HepG2 (cell line): ENCODE results near the gene CAT. TPM values are rescaled to one million over a fixed set of nuclear protein-coding genes. Genes with fewer than 3 reads are reported as not detected.

Source experiments
- ARHGAP35 ChIP-seq: sonication (generic); formaldehyde crosslinking; IDR thresholded peaks from 2 replicates; pipeline ENCODE4 v1.9.0; 2022; ENCODE audit warnings: mild to moderate bottlenecking, inconsistent platforms, moderate library complexity, missing genetic modification reagents, borderline replicate concordance
- ATF7-NPFF ChIP-seq: sonication (generic); formaldehyde crosslinking; IDR thresholded peaks from 2 replicates; pipeline ENCODE4 v1.8.1; 2023; ENCODE audit warnings: mild to moderate bottlenecking, low read depth, missing genetic modification reagents, moderate library complexity
- BHLHE40 ChIP-seq: IDR thresholded peaks from 2 replicates; pipeline ENCODE4 v1.6.1; 2011; ENCODE audit warnings: low read length, improper control_type of control experiment
- ELF4 ChIP-seq: sonication (generic); formaldehyde crosslinking; IDR thresholded peaks from 2 replicates; pipeline ENCODE4 v1.5.0; 2020; ENCODE audit warnings: missing genetic modification reagents, mild to moderate bottlenecking, moderate library complexity, borderline replicate concordance
- FOXA3 ChIP-seq: IDR thresholded peaks from 2 replicates; pipeline ENCODE4 v1.6.1; 2016; ENCODE audit warnings: missing genetic modification reagents, missing compliant biosample characterization
- GABPA ChIP-seq, 2 experiments: IDR thresholded peaks; 2 replicates each; pipeline ENCODE4 v1.6.1; 2011 to 2016; ENCODE audit warnings: low read depth in 2 of 2, low read length in 1 of 2, missing biosample characterization in 1 of 2, missing genetic modification characterization in 1 of 2
- NCOR1 ChIP-seq: fragments of 200-600 bp; sonication (generic); IDR thresholded peaks from 2 replicates; pipeline ENCODE4 v1.7.0; 2017; ENCODE audit warnings: antibody characterized with exemption, low read length, borderline replicate concordance
- POLR2AphosphoS5 ChIP-seq: IDR thresholded peaks from 2 replicates; pipeline ENCODE4 v1.6.1; 2012; ENCODE audit warnings: low read depth, low read length
- RFX3 ChIP-seq: IDR thresholded peaks from 2 replicates; pipeline ENCODE4 v1.6.1; 2016; ENCODE audit warnings: missing biosample characterization, missing genetic modification reagents
- RFXANK ChIP-seq: IDR thresholded peaks from 2 replicates; pipeline ENCODE4 v1.6.1; 2016
- SMAD3 ChIP-seq: sonication (generic); formaldehyde crosslinking; IDR thresholded peaks from 2 replicates; pipeline ENCODE4 v1.4.0; 2020; ENCODE audit warnings: missing genetic modification reagents
- SP2 ChIP-seq: sonication (generic); formaldehyde crosslinking; IDR thresholded peaks from 2 replicates; pipeline ENCODE4 v1.5.1; 2020; ENCODE audit warnings: mild to moderate bottlenecking, missing genetic modification reagents
- U2AF1 ChIP-seq: fragments of 200-400 bp; formaldehyde crosslinking; optimal IDR thresholded peaks from 2 replicates; pipeline ENCODE3; 2017; ENCODE audit warnings: mild to moderate bottlenecking, low read depth, low read length
- ZFP36 ChIP-seq: fragments of 150-350 bp; IDR thresholded peaks from 2 replicates; pipeline ENCODE4 v1.6.1; 2018; ENCODE audit warnings: borderline replicate concordance, low read length, low read depth; ENCODE audit not compliant: partially characterized antibody
- ZFP36L1 ChIP-seq: sonication (generic); formaldehyde crosslinking; IDR thresholded peaks from 2 replicates; pipeline ENCODE4 v1.8.0; 2022; ENCODE audit warnings: mild to moderate bottlenecking, missing genetic modification reagents, moderate library complexity
- ZFP37 ChIP-seq: sonication (generic); formaldehyde crosslinking; IDR thresholded peaks from 2 replicates; pipeline ENCODE4 v1.4.0; 2020; ENCODE audit warnings: missing genetic modification reagents, borderline replicate concordance
- ZFP90 ChIP-seq: sonication (generic); formaldehyde crosslinking; IDR thresholded peaks from 2 replicates; pipeline ENCODE4 v1.8.0; 2022; ENCODE audit warnings: missing genetic modification reagents, mild to moderate bottlenecking, inconsistent platforms, borderline replicate concordance
- ZNF20 ChIP-seq: sonication (generic); formaldehyde crosslinking; IDR thresholded peaks from 2 replicates; pipeline ENCODE4 v1.4.0; 2020; ENCODE audit warnings: mild to moderate bottlenecking, moderate library complexity, missing genetic modification reagents
- ZNF232 ChIP-seq: sonication (generic); formaldehyde crosslinking; IDR thresholded peaks from 2 replicates; pipeline ENCODE4 v1.4.0; 2020; ENCODE audit warnings: missing genetic modification reagents, borderline replicate concordance
- ZNF431 ChIP-seq: sonication (generic); formaldehyde crosslinking; IDR thresholded peaks from 2 replicates; pipeline ENCODE4 v1.9.0; 2022; ENCODE audit warnings: missing genetic modification reagents, low read depth, mild to moderate bottlenecking, borderline replicate concordance
- ZNF510 ChIP-seq: sonication (generic); formaldehyde crosslinking; IDR thresholded peaks from 2 replicates; pipeline ENCODE4 v1.4.0; 2020; ENCODE audit warnings: low read depth, mild to moderate bottlenecking, missing genetic modification reagents
- ZNF552 ChIP-seq: sonication (generic); formaldehyde crosslinking; IDR thresholded peaks from 2 replicates; pipeline ENCODE4 v1.9.0; 2022; ENCODE audit warnings: missing genetic modification reagents, mild to moderate bottlenecking, borderline replicate concordance
- ZNF607 ChIP-seq: sonication (generic); formaldehyde crosslinking; IDR thresholded peaks from 2 replicates; pipeline ENCODE4 v1.5.1; 2020; ENCODE audit warnings: missing genetic modification reagents, mild to moderate bottlenecking, borderline replicate concordance
- ZNF670 ChIP-seq: sonication (generic); formaldehyde crosslinking; IDR thresholded peaks from 2 replicates; pipeline ENCODE4 v1.8.0; 2022; ENCODE audit warnings: mild to moderate bottlenecking, missing genetic modification reagents, borderline replicate concordance
- ZNF891 ChIP-seq: sonication (generic); formaldehyde crosslinking; IDR thresholded peaks from 2 replicates; pipeline ENCODE4 v1.5.0; 2020; ENCODE audit warnings: mild to moderate bottlenecking, missing genetic modification reagents
- ZSCAN29 ChIP-seq: sonication (generic); formaldehyde crosslinking; conservative IDR thresholded peaks from 2 replicates; pipeline ENCODE4 v1.4.0; 2020; ENCODE audit warnings: mild to moderate bottlenecking, missing genetic modification reagents
- polyA plus RNA-seq, 8 experiments: library from polyadenylated mRNA; depleted of rRNA in 3 of 8; stranded (reverse) in 7 of 8; unstranded in 1 of 8; fragments of >200 nt; fragmentation: Illumina TruSeq in 4 of 8; extraction: Trizol in 4 of 8; gene quantifications; 2 replicates each; pipeline versions ENCODE4 v1.2.1 to v1.2.3, GENCODE V29; 2011 to 2016; ENCODE audit warnings: low read depth in 4 of 8, missing spikeins in 1 of 8, mixed read lengths in 1 of 8; ENCODE audit not compliant: insufficient read depth in 1 of 8
- total RNA-seq, 5 experiments: library from RNA; depleted of rRNA; stranded (reverse); fragments of >200 nt; fragmentation: Illumina TruSeq; extraction: Trizol; gene quantifications; 2 replicates each; pipeline ENCODE4 v1.2.3, GENCODE V29; 2016; ENCODE audit warnings: low read depth in 1 of 5
- TF ChIP-seq, protein P1 (sequence below): sonication (generic); formaldehyde crosslinking; IDR thresholded peaks from 2 replicates; pipeline ENCODE4 v1.5.1; 2020; ENCODE audit warnings: missing genetic modification reagents, mild to moderate bottlenecking, borderline replicate concordance
- TF ChIP-seq, protein P2 (sequence below): sonication (generic); formaldehyde crosslinking; IDR thresholded peaks from 2 replicates; pipeline ENCODE4 v1.8.0; 2022; ENCODE audit warnings: mild to moderate bottlenecking, missing genetic modification reagents, moderate library complexity
- TF ChIP-seq, protein P3 (sequence below): IDR thresholded peaks from 2 replicates; pipeline ENCODE4 v1.6.1; 2016; ENCODE audit warnings: low read depth, control low read depth

Gene CAT
- total and polyA plus RNA-seq, 2 of the 13 experiments (the other 11 are each of a cell fraction or from before 2014, with no cell fraction given) = 107 to 136 TPM

DNA sequence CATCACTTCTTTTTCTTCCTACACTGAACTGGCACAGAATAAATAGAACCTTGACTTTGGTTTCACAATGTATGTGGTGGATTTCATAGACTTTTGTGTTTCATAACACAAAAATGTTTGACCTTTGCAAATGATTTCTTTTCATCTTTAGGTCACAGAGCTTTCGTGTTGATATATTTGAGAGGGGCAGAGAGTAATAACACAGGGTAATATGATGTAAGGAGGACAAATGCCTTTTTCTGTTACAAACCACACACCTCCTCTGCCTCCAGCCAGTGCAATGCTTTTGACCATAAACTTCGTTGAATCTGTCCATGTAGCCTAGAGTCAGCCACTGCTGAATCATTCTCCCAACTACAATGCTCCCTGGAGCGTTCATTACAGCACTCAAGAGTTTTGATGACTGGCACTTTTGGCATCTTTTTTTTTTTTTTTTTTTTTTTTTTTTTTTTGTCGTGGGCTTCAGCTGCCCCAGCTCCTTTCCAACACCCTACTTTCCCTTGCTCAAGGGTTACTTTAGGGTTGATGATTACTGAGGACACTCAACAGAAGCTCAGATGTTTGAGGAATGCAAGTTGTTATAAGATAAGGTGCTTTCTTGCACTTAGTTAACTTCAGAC is 11.4 kb upstream of the CAT start (continued):
- TF ChIP-seq ZFP90 (CRISPR knock-in tag) (no peak), ZNF552 (no peak), SP2 (CRISPR knock-in tag) (no peak), POLR2AphosphoS5 (no peak), FOXA3 (peak; percentile 90), ZNF891 (CRISPR knock-in tag) (no peak), U2AF1 (no peak), ZNF607 (no peak), SMAD3 (CRISPR knock-in tag) (peak; percentile 92), ZNF20 (CRISPR knock-in tag) (no peak), ELF4 (CRISPR knock-in tag) (no peak), ATF7-NPFF (CRISPR knock-in tag) (no peak), ZSCAN29 (CRISPR knock-in tag) (peak; percentile 80), ZNF670 (CRISPR knock-in tag) (no peak), RFXANK (CRISPR knock-in tag) (no peak), ZNF510 (CRISPR knock-in tag) (no peak), ZFP36L1 (no peak), NCOR1 (peak; percentile 97), BHLHE40 (no peak), RFX3 (CRISPR knock-in tag) (0 out of 2 replicates have a peak, but pooled peaks have one; percentile 47), ZNF232 (CRISPR knock-in tag) (no peak), ARHGAP35 (CRISPR knock-in tag) (no peak), ZFP36 (no peak), ZNF431 (CRISPR knock-in tag) (no peak), GABPA (IDR thresholded peaks at IDR 0.05; ENCODE audit: low read depth, low read length) (no peak), GABPA (CRISPR knock-in tag; IDR thresholded peaks at IDR 0.05; ENCODE audit: low read depth) (no peak), ZFP37 (CRISPR knock-in tag) (no peak)
- TF ChIP-seq, protein P1, sequence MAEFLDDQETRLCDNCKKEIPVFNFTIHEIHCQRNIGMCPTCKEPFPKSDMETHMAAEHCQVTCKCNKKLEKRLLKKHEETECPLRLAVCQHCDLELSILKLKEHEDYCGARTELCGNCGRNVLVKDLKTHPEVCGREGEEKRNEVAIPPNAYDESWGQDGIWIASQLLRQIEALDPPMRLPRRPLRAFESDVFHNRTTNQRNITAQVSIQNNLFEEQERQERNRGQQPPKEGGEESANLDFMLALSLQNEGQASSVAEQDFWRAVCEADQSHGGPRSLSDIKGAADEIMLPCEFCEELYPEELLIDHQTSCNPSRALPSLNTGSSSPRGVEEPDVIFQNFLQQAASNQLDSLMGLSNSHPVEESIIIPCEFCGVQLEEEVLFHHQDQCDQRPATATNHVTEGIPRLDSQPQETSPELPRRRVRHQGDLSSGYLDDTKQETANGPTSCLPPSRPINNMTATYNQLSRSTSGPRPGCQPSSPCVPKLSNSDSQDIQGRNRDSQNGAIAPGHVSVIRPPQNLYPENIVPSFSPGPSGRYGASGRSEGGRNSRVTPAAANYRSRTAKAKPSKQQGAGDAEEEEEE = no peak
- TF ChIP-seq, protein P2, sequence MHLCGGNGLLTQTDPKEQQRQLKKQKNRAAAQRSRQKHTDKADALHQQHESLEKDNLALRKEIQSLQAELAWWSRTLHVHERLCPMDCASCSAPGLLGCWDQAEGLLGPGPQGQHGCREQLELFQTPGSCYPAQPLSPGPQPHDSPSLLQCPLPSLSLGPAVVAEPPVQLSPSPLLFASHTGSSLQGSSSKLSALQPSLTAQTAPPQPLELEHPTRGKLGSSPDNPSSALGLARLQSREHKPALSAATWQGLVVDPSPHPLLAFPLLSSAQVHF (CRISPR knock-in tag) = no peak
- TF ChIP-seq, protein P3, sequence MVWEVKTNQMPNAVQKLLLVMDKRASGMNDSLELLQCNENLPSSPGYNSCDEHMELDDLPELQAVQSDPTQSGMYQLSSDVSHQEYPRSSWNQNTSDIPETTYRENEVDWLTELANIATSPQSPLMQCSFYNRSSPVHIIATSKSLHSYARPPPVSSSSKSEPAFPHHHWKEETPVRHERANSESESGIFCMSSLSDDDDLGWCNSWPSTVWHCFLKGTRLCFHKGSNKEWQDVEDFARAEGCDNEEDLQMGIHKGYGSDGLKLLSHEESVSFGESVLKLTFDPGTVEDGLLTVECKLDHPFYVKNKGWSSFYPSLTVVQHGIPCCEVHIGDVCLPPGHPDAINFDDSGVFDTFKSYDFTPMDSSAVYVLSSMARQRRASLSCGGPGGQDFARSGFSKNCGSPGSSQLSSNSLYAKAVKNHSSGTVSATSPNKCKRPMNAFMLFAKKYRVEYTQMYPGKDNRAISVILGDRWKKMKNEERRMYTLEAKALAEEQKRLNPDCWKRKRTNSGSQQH (CRISPR knock-in tag) = no peak
